GM18907 (cell line): ENCODE results near the gene SLC6A17.

Experiments used
- ATAC-seq: cut with Tn5 transposase; IDR thresholded peaks from one replicate; pipeline ENCODE4 v1.9.1; 2021; ENCODE audit warnings: mild to moderate bottlenecking, moderate library complexity; ENCODE audit not compliant: unreplicated experiment

SLC6A17 gene

GRCh38 chr1:110201157-110201825, 51.0 kb downstream of the SLC6A17 start:
- ATAC-seq = no peak

GRCh38 chr1:110203021-110203661, 52.8 kb downstream of the SLC6A17 start:
- ATAC-seq = no peak

- ATAC-seq = no peak
Observed at GRCh38 chr1:110205156-110205555, 54.9 kb downstream of the SLC6A17 start.

- ATAC-seq = no peak
Observed at GRCh38 chr1:110205591-110206155, 55.4 kb downstream of the SLC6A17 start.

- ATAC-seq = no peak
Observed at GRCh38 chr1:110206261-110206920, 56.1 kb downstream of the SLC6A17 start.

- ATAC-seq = peak; percentile 37
Observed at GRCh38 chr1:110207831-110208230, 57.5 kb downstream of the SLC6A17 start.

- no peak for ATAC-seq
Observed at GRCh38 chr1:110208916-110209645, 58.8 kb downstream of the SLC6A17 start.

GRCh38 chr1:110209715-110210603, 59.7 kb downstream of the SLC6A17 start, which contains the start of gene KCNC4:
Gene KCNC4 (plus strand): TSS chr1:110210314. CDS start chr1:110211500, 1,186 bp downstream.
- ATAC-seq = peak; percentile 88

- peak; percentile 38 for ATAC-seq
Observed at GRCh38 chr1:110210604-110211495, 60.6 kb downstream of the SLC6A17 start.

- no peak for ATAC-seq
Observed at GRCh38 chr1:110211496-110212168, 61.3 kb downstream of the SLC6A17 start.

- ATAC-seq = no peak
Observed at GRCh38 chr1:110212169-110213142, 62.2 kb downstream of the SLC6A17 start.

GRCh38 chr1:110213143-110213540, 62.8 kb downstream of the SLC6A17 start:
- ATAC-seq = no peak

- ATAC-seq = no peak
Observed at GRCh38 chr1:110214454-110215404, 64.4 kb downstream of the SLC6A17 start.

GRCh38 chr1:110215621-110216515, 65.6 kb downstream of the SLC6A17 start:
- ATAC-seq = no peak

GRCh38 chr1:110216844-110217444, 66.7 kb downstream of the SLC6A17 start:
- ATAC-seq = no peak
